Gastrocnemius medialis (tissue), 4 donors: ENCODE measurements around the gene THBS1.

ENCODE experiments used
- POLR2A ChIP-seq, 2 donors: fragments of 450-650 bp; IDR thresholded peaks; one replicate each; pipeline ENCODE4 v1.6.1; 2017; ENCODE audit warnings: antibody characterized with exemption in 2 of 2, mild to moderate bottlenecking in 2 of 2, moderate library complexity in 2 of 2
- TF ChIP-seq, protein P1 (sequence below), 5 experiments: fragments of 450-650 bp in 3 of 5; fragments of 200-600 bp in 2 of 5; sonication (generic) in 2 of 5; IDR thresholded peaks in 4 of 5; conservative IDR thresholded peaks in 1 of 5; 1 replicate in 4 of 5; 2 replicates in 1 of 5; pipeline ENCODE4 v1.5.1; 2016 to 2019; ENCODE audit warnings: antibody characterized with exemption in 5 of 5, mild to moderate bottlenecking in 3 of 5, moderate library complexity in 3 of 5

DNA sequence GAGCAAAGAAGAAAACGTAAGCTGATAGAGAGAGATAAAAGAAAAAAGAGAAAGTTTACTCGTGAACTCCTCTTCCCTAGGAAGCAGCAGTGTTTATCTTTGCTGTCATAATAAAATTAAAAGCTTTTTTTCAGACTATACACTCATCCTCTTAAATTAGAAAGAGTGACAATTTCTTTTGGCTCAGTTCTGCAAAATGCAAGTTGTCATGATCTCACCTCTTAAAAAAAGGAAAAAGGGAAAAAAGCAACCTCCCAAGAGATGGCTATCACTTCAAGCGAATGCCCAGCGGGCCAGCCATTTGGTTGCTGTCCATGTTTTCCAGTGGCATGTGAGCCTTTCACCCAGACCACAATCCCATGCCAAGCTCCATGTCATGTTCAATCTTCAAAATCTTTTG, 7.0 kb upstream of the THBS1 start:
- TF ChIP-seq, protein P1, sequence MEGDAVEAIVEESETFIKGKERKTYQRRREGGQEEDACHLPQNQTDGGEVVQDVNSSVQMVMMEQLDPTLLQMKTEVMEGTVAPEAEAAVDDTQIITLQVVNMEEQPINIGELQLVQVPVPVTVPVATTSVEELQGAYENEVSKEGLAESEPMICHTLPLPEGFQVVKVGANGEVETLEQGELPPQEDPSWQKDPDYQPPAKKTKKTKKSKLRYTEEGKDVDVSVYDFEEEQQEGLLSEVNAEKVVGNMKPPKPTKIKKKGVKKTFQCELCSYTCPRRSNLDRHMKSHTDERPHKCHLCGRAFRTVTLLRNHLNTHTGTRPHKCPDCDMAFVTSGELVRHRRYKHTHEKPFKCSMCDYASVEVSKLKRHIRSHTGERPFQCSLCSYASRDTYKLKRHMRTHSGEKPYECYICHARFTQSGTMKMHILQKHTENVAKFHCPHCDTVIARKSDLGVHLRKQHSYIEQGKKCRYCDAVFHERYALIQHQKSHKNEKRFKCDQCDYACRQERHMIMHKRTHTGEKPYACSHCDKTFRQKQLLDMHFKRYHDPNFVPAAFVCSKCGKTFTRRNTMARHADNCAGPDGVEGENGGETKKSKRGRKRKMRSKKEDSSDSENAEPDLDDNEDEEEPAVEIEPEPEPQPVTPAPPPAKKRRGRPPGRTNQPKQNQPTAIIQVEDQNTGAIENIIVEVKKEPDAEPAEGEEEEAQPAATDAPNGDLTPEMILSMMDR (IDR thresholded peaks at IDR 0.05 in 4 of 5, conservative IDR thresholded peaks at IDR 0.05 in 1 of 5), result no peak
- no peak for TF ChIP-seq POLR2A (IDR thresholded peaks at IDR 0.05)
